ENCODE results near the gene PIK3C2B.

PIK3C2B gene

GRCh38 chr1:204477036-204477740 lies 17.4 kb downstream of the PIK3C2B start:
- H3K4me1 ChIP-seq (ENCODE audit: control insufficient read depth, insufficient read depth, low read depth, low read length): peaks cover 13% of the 10 kb centered on the region
- H3K79me1 ChIP-seq (replicated peaks; ENCODE audit: low read length, poor library complexity, severe bottlenecking): peaks cover 7% of the 10 kb centered on the region
- no peak overlapping the region for H2AFZ ChIP-seq (ENCODE audit: low read depth, low read length)
- no peak overlapping the region for H2AK5ac ChIP-seq (ENCODE audit: low read length, severe bottlenecking)
- no peak overlapping the region for H2BK120ac ChIP-seq (ENCODE audit: low read depth, low read length)
- H4K8ac ChIP-seq (ENCODE audit: low read length): no peak overlapping the region
- H3K27me3 ChIP-seq (ENCODE audit: control insufficient read depth in 1 of 2, insufficient read depth in 1 of 2, low read length in 2 of 2): peaks cover 19 to 58% of the 10 kb centered on the region in 2 experiments
- H3K36me3 ChIP-seq (ENCODE audit: control insufficient read depth in 1 of 2, insufficient read depth in 2 of 2, low read depth in 1 of 2, low read length in 2 of 2): no peaks in the 10 kb centered on the region
- no peak overlapping the region for H3K18ac ChIP-seq (ENCODE audit: low read depth in 1 of 2, low read length in 2 of 2)
- H3K27ac ChIP-seq (ENCODE audit: low read length, poor library complexity, severe bottlenecking): no peak overlapping the region
- H3K9ac ChIP-seq (ENCODE audit: low read length): no peak overlapping the region
- no peak overlapping the region for H2BK12ac ChIP-seq (ENCODE audit: low read length in 2 of 2)
- H4K91ac ChIP-seq (ENCODE audit: low read length): no peak overlapping the region
- WGBS: 70% methylated on average over 5 of the region's 5 CpGs
- no peak overlapping the region for H2BK5ac ChIP-seq (ENCODE audit: low read depth, low read length, poor library complexity, severe bottlenecking)
- H3K4me3 ChIP-seq (ENCODE audit: insufficient read depth in 1 of 2, low read depth in 1 of 2, low read length in 2 of 2): no peak overlapping the region
- H3K23ac ChIP-seq (ENCODE audit: low read length in 2 of 2): no peak overlapping the region
- H3K9me3 ChIP-seq (ENCODE audit: control insufficient read depth, low read length): no peaks in the 10 kb centered on the region
- H3K4me2 ChIP-seq (ENCODE audit: low read length, poor library complexity, severe bottlenecking): no peak overlapping the region
- DNase-seq: peak; percentile 34
- H3K14ac ChIP-seq (ENCODE audit: low read length in 2 of 2): no peak overlapping the region
- H2BK15ac ChIP-seq (ENCODE audit: low read depth, poor library complexity, severe bottlenecking): no peak overlapping the region
- no peak overlapping the region for H3K4ac ChIP-seq (ENCODE audit: low read depth in 1 of 2, low read length in 2 of 2)

GRCh38 chr1:204476563-204476962 lies 18.0 kb downstream of the PIK3C2B start:
- Histone ChIP-seq H3K9ac (ENCODE audit: low read length) (no peak overlapping the region), H2BK120ac (ENCODE audit: low read depth, low read length) (no peak overlapping the region), H3K4me3 (ENCODE audit: insufficient read depth in 1 of 2, low read depth in 1 of 2, low read length in 2 of 2) (no peak overlapping the region), H3K4me1 (ENCODE audit: control insufficient read depth, insufficient read depth, low read depth, low read length) (peaks cover 9% of the 10 kb centered on the region), H3K79me1 (replicated peaks; ENCODE audit: low read length, poor library complexity, severe bottlenecking) (peaks cover 7% of the 10 kb centered on the region), H3K23ac (ENCODE audit: low read length in 2 of 2) (no peak overlapping the region), H3K4ac (ENCODE audit: low read depth in 1 of 2, low read length in 2 of 2) (no peak overlapping the region), H4K91ac (ENCODE audit: low read length) (no peak overlapping the region), H3K18ac (ENCODE audit: low read depth in 1 of 2, low read length in 2 of 2) (no peak overlapping the region), H3K27me3 (ENCODE audit: control insufficient read depth in 1 of 2, insufficient read depth in 1 of 2, low read length in 2 of 2) (peaks cover 19 to 56% of the 10 kb centered on the region in 2 experiments), H2BK12ac (ENCODE audit: low read length in 2 of 2) (no peak overlapping the region), H2BK5ac (ENCODE audit: low read depth, low read length, poor library complexity, severe bottlenecking) (no peak overlapping the region), H3K14ac (ENCODE audit: low read length in 2 of 2) (no peak overlapping the region), H3K4me2 (ENCODE audit: low read length, poor library complexity, severe bottlenecking) (no peak overlapping the region), H4K8ac (ENCODE audit: low read length) (no peak overlapping the region), H3K36me3 (ENCODE audit: control insufficient read depth in 1 of 2, insufficient read depth in 2 of 2, low read depth in 1 of 2, low read length in 2 of 2) (no peaks in the 10 kb centered on the region), H2AFZ (ENCODE audit: low read depth, low read length) (no peak overlapping the region), H2AK5ac (ENCODE audit: low read length, severe bottlenecking) (no peak overlapping the region), H3K9me3 (ENCODE audit: control insufficient read depth, low read length) (no peaks in the 10 kb centered on the region), H2BK15ac (ENCODE audit: low read depth, poor library complexity, severe bottlenecking) (no peak overlapping the region), H3K27ac (ENCODE audit: low read length, poor library complexity, severe bottlenecking) (no peak overlapping the region)
- no peak for DNase-seq
- 75% methylated on average over 5 of the region's 5 CpGs for WGBS

GRCh38 chr1:204475656-204476432 lies 18.8 kb downstream of the PIK3C2B start:
- H3K4me2 ChIP-seq (ENCODE audit: low read length, poor library complexity, severe bottlenecking): no peak overlapping the region
- H2BK15ac ChIP-seq (ENCODE audit: low read depth, poor library complexity, severe bottlenecking): no peak overlapping the region
- H3K27me3 ChIP-seq (ENCODE audit: control insufficient read depth in 1 of 2, insufficient read depth in 1 of 2, low read length in 2 of 2): peaks cover 19 to 56% of the 10 kb centered on the region in 2 experiments
- DNase-seq: no peak
- H4K8ac ChIP-seq (ENCODE audit: low read length): no peak overlapping the region
- no peak overlapping the region for H3K4ac ChIP-seq (ENCODE audit: low read depth in 1 of 2, low read length in 2 of 2)
- H3K4me3 ChIP-seq (ENCODE audit: insufficient read depth in 1 of 2, low read depth in 1 of 2, low read length in 2 of 2): no peak overlapping the region
- no peak overlapping the region for H3K9ac ChIP-seq (ENCODE audit: low read length)
- H4K91ac ChIP-seq (ENCODE audit: low read length): peak overlapping the region; percentile 49
- H2BK120ac ChIP-seq (ENCODE audit: low read depth, low read length): no peak overlapping the region
- no peak overlapping the region for H2BK12ac ChIP-seq (ENCODE audit: low read length in 2 of 2)
- 83% methylated on average over 9 of the region's 9 CpGs for WGBS
- no peak overlapping the region for H3K23ac ChIP-seq (ENCODE audit: low read length in 2 of 2)
- H3K14ac ChIP-seq (ENCODE audit: low read length in 2 of 2): no peak overlapping the region
- peaks cover 6% of the 10 kb centered on the region for H3K79me1 ChIP-seq (replicated peaks; ENCODE audit: low read length, poor library complexity, severe bottlenecking)
- H3K9me3 ChIP-seq (ENCODE audit: control insufficient read depth, low read length): no peaks in the 10 kb centered on the region
- no peak overlapping the region for H2AFZ ChIP-seq (ENCODE audit: low read depth, low read length)
- no peaks in the 10 kb centered on the region for H3K36me3 ChIP-seq (ENCODE audit: control insufficient read depth in 1 of 2, insufficient read depth in 2 of 2, low read depth in 1 of 2, low read length in 2 of 2)
- H2AK5ac ChIP-seq (ENCODE audit: low read length, severe bottlenecking): no peak overlapping the region
- no peak overlapping the region for H3K18ac ChIP-seq (ENCODE audit: low read depth in 1 of 2, low read length in 2 of 2)
- H3K27ac ChIP-seq (ENCODE audit: low read length, poor library complexity, severe bottlenecking): no peak overlapping the region
- H2BK5ac ChIP-seq (ENCODE audit: low read depth, low read length, poor library complexity, severe bottlenecking): no peak overlapping the region
- peaks cover 6% of the 10 kb centered on the region for H3K4me1 ChIP-seq (ENCODE audit: control insufficient read depth, insufficient read depth, low read depth, low read length)

GRCh38 chr1:204473400-204473965 lies 21.1 kb downstream of the PIK3C2B start:
- H3K9ac ChIP-seq (ENCODE audit: low read length): no peak overlapping the region
- 78% methylated on average over 1 of the region's 1 CpG for WGBS
- H3K14ac ChIP-seq (ENCODE audit: low read length in 2 of 2): no peak overlapping the region
- no peak overlapping the region for H2AK5ac ChIP-seq (ENCODE audit: low read length, severe bottlenecking)
- no peak overlapping the region for H2BK12ac ChIP-seq (ENCODE audit: low read length in 2 of 2)
- no peak overlapping the region for H4K91ac ChIP-seq (ENCODE audit: low read length)
- no peak overlapping the region for H2BK5ac ChIP-seq (ENCODE audit: low read depth, low read length, poor library complexity, severe bottlenecking)
- peaks cover 2% of the 10 kb centered on the region for H3K4me1 ChIP-seq (ENCODE audit: control insufficient read depth, insufficient read depth, low read depth, low read length)
- peaks cover 6% of the 10 kb centered on the region for H3K79me1 ChIP-seq (replicated peaks; ENCODE audit: low read length, poor library complexity, severe bottlenecking)
- no peak for DNase-seq
- peaks cover 0 to 4% of the 10 kb centered on the region in 2 experiments for H3K36me3 ChIP-seq (ENCODE audit: control insufficient read depth in 1 of 2, insufficient read depth in 2 of 2, low read depth in 1 of 2, low read length in 2 of 2)
- no peak overlapping the region for H3K23ac ChIP-seq (ENCODE audit: low read length in 2 of 2)
- H3K27ac ChIP-seq (ENCODE audit: low read length, poor library complexity, severe bottlenecking): no peak overlapping the region
- no peak overlapping the region for H4K8ac ChIP-seq (ENCODE audit: low read length)
- H3K4me2 ChIP-seq (ENCODE audit: low read length, poor library complexity, severe bottlenecking): no peak overlapping the region
- H3K9me3 ChIP-seq (ENCODE audit: control insufficient read depth, low read length): no peaks in the 10 kb centered on the region
- no peak overlapping the region for H3K4ac ChIP-seq (ENCODE audit: low read depth in 1 of 2, low read length in 2 of 2)
- no peak overlapping the region for H3K4me3 ChIP-seq (ENCODE audit: insufficient read depth in 1 of 2, low read depth in 1 of 2, low read length in 2 of 2)
- H3K18ac ChIP-seq (ENCODE audit: low read depth in 1 of 2, low read length in 2 of 2): no peak overlapping the region
- no peak overlapping the region for H2BK120ac ChIP-seq (ENCODE audit: low read depth, low read length)
- H2BK15ac ChIP-seq (ENCODE audit: low read depth, poor library complexity, severe bottlenecking): no peak overlapping the region
- H2AFZ ChIP-seq (ENCODE audit: low read depth, low read length): no peak overlapping the region
- H3K27me3 ChIP-seq (ENCODE audit: control insufficient read depth in 1 of 2, insufficient read depth in 1 of 2, low read length in 2 of 2): peaks cover 11 to 40% of the 10 kb centered on the region in 2 experiments
